ENCODE data around the gene KCNQ1OT1.

The KCNQ1OT1 gene

GRCh38 chr11:2715716-2716350 is 16.0 kb upstream of the KCNQ1OT1 start:
- Histone ChIP-seq H3K36me3 (ENCODE audit: control insufficient read depth, insufficient read depth, low read length) (no peaks in the 10 kb centered on the region), H3K9me3 (ENCODE audit: control insufficient read depth, insufficient read depth, low read depth, low read length) (no peaks in the 10 kb centered on the region), H3K4me1 (ENCODE audit: control insufficient read depth, insufficient read depth, low read length) (peaks cover 29% of the 10 kb centered on the region), H3K27ac (ENCODE audit: low read depth, low read length) (no peak overlapping the region), H3K4me3 (ENCODE audit: low read depth, low read length) (no peak overlapping the region), H3K9ac (ENCODE audit: low read length) (no peak overlapping the region), H3K27me3 (ENCODE audit: control insufficient read depth, insufficient read depth, low read length) (peaks cover 94% of the 10 kb centered on the region)

GRCh38 chr11:2714871-2715270 is 15.1 kb upstream of the KCNQ1OT1 start:
- Histone ChIP-seq H3K36me3 (ENCODE audit: control insufficient read depth, insufficient read depth, low read length) (no peaks in the 10 kb centered on the region), H3K4me3 (ENCODE audit: low read depth, low read length) (no peak overlapping the region), H3K27me3 (ENCODE audit: control insufficient read depth, insufficient read depth, low read length) (peaks cover 84% of the 10 kb centered on the region), H3K9ac (ENCODE audit: low read length) (no peak overlapping the region), H3K9me3 (ENCODE audit: control insufficient read depth, insufficient read depth, low read depth, low read length) (peaks cover 8% of the 10 kb centered on the region; the same call in 1 of the 2 replicates), H3K27ac (ENCODE audit: low read depth, low read length) (no peak overlapping the region), H3K4me1 (ENCODE audit: control insufficient read depth, insufficient read depth, low read length) (peaks cover 19% of the 10 kb centered on the region)

GRCh38 chr11:2714463-2714800 is 14.6 kb upstream of the KCNQ1OT1 start:
- Histone ChIP-seq H3K4me3 (ENCODE audit: low read depth, low read length) (no peak overlapping the region), H3K27me3 (ENCODE audit: control insufficient read depth, insufficient read depth, low read length) (peaks cover 80% of the 10 kb centered on the region), H3K4me1 (ENCODE audit: control insufficient read depth, insufficient read depth, low read length) (peaks cover 15% of the 10 kb centered on the region), H3K27ac (ENCODE audit: low read depth, low read length) (no peak overlapping the region), H3K9ac (ENCODE audit: low read length) (no peak overlapping the region), H3K36me3 (ENCODE audit: control insufficient read depth, insufficient read depth, low read length) (no peaks in the 10 kb centered on the region), H3K9me3 (ENCODE audit: control insufficient read depth, insufficient read depth, low read depth, low read length) (peaks cover 8% of the 10 kb centered on the region; the same call in 1 of the 2 replicates)

- Histone ChIP-seq H3K27me3 (ENCODE audit: control insufficient read depth, insufficient read depth, low read length) (peaks cover 76% of the 10 kb centered on the region), H3K27ac (ENCODE audit: low read depth, low read length) (no peak overlapping the region), H3K4me1 (ENCODE audit: control insufficient read depth, insufficient read depth, low read length) (peaks cover 9% of the 10 kb centered on the region), H3K9me3 (ENCODE audit: control insufficient read depth, insufficient read depth, low read depth, low read length) (peaks cover 8% of the 10 kb centered on the region; the same call in 1 of the 2 replicates), H3K9ac (ENCODE audit: low read length) (no peak overlapping the region), H3K4me3 (ENCODE audit: low read depth, low read length) (no peak overlapping the region), H3K36me3 (ENCODE audit: control insufficient read depth, insufficient read depth, low read length) (no peaks in the 10 kb centered on the region)
Measured at GRCh38 chr11:2713661-2714462, 14.1 kb upstream of the KCNQ1OT1 start.

- no peak overlapping the region for H3K9ac ChIP-seq (ENCODE audit: low read length)
Measured at GRCh38 chr11:2713094-2713493, 13.3 kb upstream of the KCNQ1OT1 start.

GRCh38 chr11:2711161-2711560 is 11.4 kb upstream of the KCNQ1OT1 start:
- H3K27me3 ChIP-seq (ENCODE audit: control insufficient read depth, insufficient read depth, low read length) = peaks cover 73% of the 10 kb centered on the region

More at GRCh38 chr11:2713094-2713493, 13.3 kb upstream of the KCNQ1OT1 start:
- Histone ChIP-seq H3K9me3 (ENCODE audit: control insufficient read depth, insufficient read depth, low read depth, low read length) (peaks cover 8% of the 10 kb centered on the region; the same call in 1 of the 2 replicates), H3K27me3 (ENCODE audit: control insufficient read depth, insufficient read depth, low read length) (peaks cover 75% of the 10 kb centered on the region), H3K27ac (ENCODE audit: low read depth, low read length) (no peak overlapping the region), H3K4me3 (ENCODE audit: low read depth, low read length) (no peak overlapping the region), H3K36me3 (ENCODE audit: control insufficient read depth, insufficient read depth, low read length) (no peaks in the 10 kb centered on the region), H3K4me1 (ENCODE audit: control insufficient read depth, insufficient read depth, low read length) (peaks cover 1% of the 10 kb centered on the region)

GRCh38 chr11:2709429-2709828 is 9.6 kb upstream of the KCNQ1OT1 start:
- no peaks in the 10 kb centered on the region for H3K4me1 ChIP-seq (ENCODE audit: control insufficient read depth, insufficient read depth, low read length)

More at GRCh38 chr11:2711161-2711560, 11.4 kb upstream of the KCNQ1OT1 start:
- no peak overlapping the region for H3K4me3 ChIP-seq (ENCODE audit: low read depth, low read length)
- no peak overlapping the region for H3K9ac ChIP-seq (ENCODE audit: low read length)
- no peaks in the 10 kb centered on the region for H3K4me1 ChIP-seq (ENCODE audit: control insufficient read depth, insufficient read depth, low read length)
- peaks cover 13% of the 10 kb centered on the region for H3K9me3 ChIP-seq (ENCODE audit: control insufficient read depth, insufficient read depth, low read depth, low read length)
- H3K36me3 ChIP-seq (ENCODE audit: control insufficient read depth, insufficient read depth, low read length) = no peaks in the 10 kb centered on the region
- H3K27ac ChIP-seq (ENCODE audit: low read depth, low read length) = no peak overlapping the region

GRCh38 chr11:2708757-2709281 is 9.0 kb upstream of the KCNQ1OT1 start:
- no peak overlapping the region for H3K9ac ChIP-seq (ENCODE audit: low read length)
- H3K27me3 ChIP-seq (ENCODE audit: control insufficient read depth, insufficient read depth, low read length) = peaks cover 68% of the 10 kb centered on the region
- H3K4me3 ChIP-seq (ENCODE audit: low read depth, low read length) = no peak overlapping the region
- H3K9me3 ChIP-seq (ENCODE audit: control insufficient read depth, insufficient read depth, low read depth, low read length) = peaks cover 18% of the 10 kb centered on the region
- no peak overlapping the region for H3K27ac ChIP-seq (ENCODE audit: low read depth, low read length)
- H3K36me3 ChIP-seq (ENCODE audit: control insufficient read depth, insufficient read depth, low read length) = no peaks in the 10 kb centered on the region
- peaks cover 3% of the 10 kb centered on the region for H3K4me1 ChIP-seq (ENCODE audit: control insufficient read depth, insufficient read depth, low read length)

More at GRCh38 chr11:2709429-2709828, 9.6 kb upstream of the KCNQ1OT1 start:
- Histone ChIP-seq H3K4me3 (ENCODE audit: low read depth, low read length) (no peak overlapping the region), H3K27me3 (ENCODE audit: control insufficient read depth, insufficient read depth, low read length) (peaks cover 67% of the 10 kb centered on the region), H3K9ac (ENCODE audit: low read length) (no peak overlapping the region), H3K9me3 (ENCODE audit: control insufficient read depth, insufficient read depth, low read depth, low read length) (peaks cover 18% of the 10 kb centered on the region), H3K27ac (ENCODE audit: low read depth, low read length) (no peak overlapping the region), H3K36me3 (ENCODE audit: control insufficient read depth, insufficient read depth, low read length) (no peaks in the 10 kb centered on the region)

GRCh38 chr11:2708151-2708581 is 8.4 kb upstream of the KCNQ1OT1 start:
- peaks cover 69% of the 10 kb centered on the region for H3K27me3 ChIP-seq (ENCODE audit: control insufficient read depth, insufficient read depth, low read length)
- H3K36me3 ChIP-seq (ENCODE audit: control insufficient read depth, insufficient read depth, low read length) = no peaks in the 10 kb centered on the region
- peaks cover 18% of the 10 kb centered on the region for H3K9me3 ChIP-seq (ENCODE audit: control insufficient read depth, insufficient read depth, low read depth, low read length)
- no peak overlapping the region for H3K9ac ChIP-seq (ENCODE audit: low read length)
- H3K4me3 ChIP-seq (ENCODE audit: low read depth, low read length) = no peak overlapping the region
- H3K4me1 ChIP-seq (ENCODE audit: control insufficient read depth, insufficient read depth, low read length) = peaks cover 9% of the 10 kb centered on the region
- no peak overlapping the region for H3K27ac ChIP-seq (ENCODE audit: low read depth, low read length)

- Histone ChIP-seq H3K9me3 (ENCODE audit: control insufficient read depth, insufficient read depth, low read depth, low read length) (peaks cover 18% of the 10 kb centered on the region), H3K4me3 (ENCODE audit: low read depth, low read length) (no peak overlapping the region), H3K9ac (ENCODE audit: low read length) (no peak overlapping the region), H3K4me1 (ENCODE audit: control insufficient read depth, insufficient read depth, low read length) (peaks cover 12% of the 10 kb centered on the region), H3K27ac (ENCODE audit: low read depth, low read length) (no peak overlapping the region), H3K36me3 (ENCODE audit: control insufficient read depth, insufficient read depth, low read length) (no peaks in the 10 kb centered on the region), H3K27me3 (ENCODE audit: control insufficient read depth, insufficient read depth, low read length) (peaks cover 68% of the 10 kb centered on the region)
Measured at GRCh38 chr11:2707736-2708135, 7.9 kb upstream of the KCNQ1OT1 start.

GRCh38 chr11:2706321-2706720 is 6.5 kb upstream of the KCNQ1OT1 start:
- Histone ChIP-seq H3K4me1 (ENCODE audit: control insufficient read depth, insufficient read depth, low read length) (peaks cover 14% of the 10 kb centered on the region), H3K4me3 (ENCODE audit: low read depth, low read length) (no peak overlapping the region), H3K9me3 (ENCODE audit: control insufficient read depth, insufficient read depth, low read depth, low read length) (peaks cover 18% of the 10 kb centered on the region), H3K27me3 (ENCODE audit: control insufficient read depth, insufficient read depth, low read length) (peaks cover 69% of the 10 kb centered on the region), H3K9ac (ENCODE audit: low read length) (no peak overlapping the region), H3K36me3 (ENCODE audit: control insufficient read depth, insufficient read depth, low read length) (no peaks in the 10 kb centered on the region), H3K27ac (ENCODE audit: low read depth, low read length) (no peak overlapping the region)
